Neuron (in vitro differentiated cells): ENCODE measurements around the gene PAMR1.

Source experiments
- H2AFZ ChIP-seq: one replicate; pipeline ENCODE4 v1.6.1; 2013; ENCODE audit warnings: low read depth, mild to moderate bottlenecking, inconsistent platforms, low read length, moderate library complexity
- H3K27me3 ChIP-seq: one replicate; pipeline ENCODE4 v1.6.1; 2013; ENCODE audit warnings: low read length; ENCODE audit not compliant: insufficient read depth
- H3K36me3 ChIP-seq: one replicate; pipeline ENCODE4 v1.6.1; 2013; ENCODE audit warnings: low read length; ENCODE audit not compliant: insufficient read depth
- H3K4me1 ChIP-seq: one replicate; pipeline ENCODE4 v1.6.1; 2013; ENCODE audit warnings: low read length; ENCODE audit not compliant: insufficient read depth
- H3K4me3 ChIP-seq: 2 replicates; pipeline ENCODE4 v1.5.1; 2013; ENCODE audit warnings: mild to moderate bottlenecking, low read length, moderate library complexity
- H3K9me3 ChIP-seq: one replicate; pipeline ENCODE4 v1.6.1; 2013; ENCODE audit warnings: low read length

The PAMR1 gene

DNA sequence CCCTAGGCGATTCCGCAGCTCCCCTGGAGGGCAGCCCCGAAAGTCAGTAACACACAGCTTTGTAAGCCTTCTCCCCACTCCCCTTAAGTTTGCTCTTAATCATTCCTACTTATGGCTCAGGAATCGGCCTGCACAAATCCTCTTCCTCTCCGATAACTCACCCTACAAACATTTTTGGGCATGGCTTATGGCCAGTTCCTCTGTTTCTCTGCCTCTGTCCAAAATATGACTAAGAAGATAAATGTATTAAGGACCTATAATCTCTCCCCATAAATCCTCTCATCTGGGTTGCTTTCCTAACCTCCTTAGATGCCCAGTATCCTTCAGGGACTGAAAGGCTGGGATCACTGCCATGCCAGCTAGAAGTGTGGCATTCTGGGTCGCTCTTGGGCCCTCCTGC lies 41.0 kb downstream of the PAMR1 start:
- Histone ChIP-seq H3K9me3 (no peaks in the 10 kb centered on the region), H2AFZ (no peak overlapping the region), H3K36me3 (no peaks in the 10 kb centered on the region), H3K27me3 (no peaks in the 10 kb centered on the region), H3K4me3 (no peak overlapping the region), H3K4me1 (no peaks in the 10 kb centered on the region)

DNA sequence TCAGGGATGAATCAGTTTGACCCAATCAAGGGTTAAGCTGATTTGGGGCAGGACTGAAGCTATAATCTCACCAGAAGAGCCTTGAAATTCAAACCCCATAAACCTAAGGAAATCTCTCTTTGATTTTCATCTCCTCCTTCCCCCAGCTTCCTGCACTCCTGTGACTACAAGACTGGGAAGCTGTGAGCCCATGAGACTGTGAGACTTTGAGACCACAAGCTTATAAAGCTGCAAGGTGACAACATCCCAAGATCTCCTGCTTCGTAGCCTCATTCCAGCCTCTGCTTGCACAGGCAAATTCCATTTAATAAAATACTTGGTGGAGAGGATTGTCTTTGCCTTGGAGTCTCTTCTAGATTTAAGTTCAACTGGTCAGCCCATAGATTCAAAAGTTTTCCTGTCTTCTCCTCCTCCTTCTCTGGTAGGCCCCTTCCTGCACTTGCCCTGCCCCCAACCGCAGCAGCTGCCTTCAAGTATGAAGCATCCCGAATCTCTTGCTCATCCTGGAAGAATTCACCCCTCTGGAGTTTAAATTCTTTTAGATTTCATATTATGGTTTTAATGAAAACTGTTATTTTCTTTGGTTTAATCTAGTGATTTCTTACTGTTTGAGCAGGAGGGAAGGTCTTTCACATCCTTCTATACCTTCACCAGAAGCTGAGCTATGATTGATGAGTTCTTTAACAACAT lies 42.1 kb downstream of the PAMR1 start:
- no peaks in the 10 kb centered on the region for H3K9me3 ChIP-seq
- H3K27me3 ChIP-seq, result no peaks in the 10 kb centered on the region
- no peak overlapping the region for H2AFZ ChIP-seq
- H3K4me3 ChIP-seq, result no peak overlapping the region
- no peaks in the 10 kb centered on the region for H3K4me1 ChIP-seq
- H3K36me3 ChIP-seq, result no peaks in the 10 kb centered on the region

DNA sequence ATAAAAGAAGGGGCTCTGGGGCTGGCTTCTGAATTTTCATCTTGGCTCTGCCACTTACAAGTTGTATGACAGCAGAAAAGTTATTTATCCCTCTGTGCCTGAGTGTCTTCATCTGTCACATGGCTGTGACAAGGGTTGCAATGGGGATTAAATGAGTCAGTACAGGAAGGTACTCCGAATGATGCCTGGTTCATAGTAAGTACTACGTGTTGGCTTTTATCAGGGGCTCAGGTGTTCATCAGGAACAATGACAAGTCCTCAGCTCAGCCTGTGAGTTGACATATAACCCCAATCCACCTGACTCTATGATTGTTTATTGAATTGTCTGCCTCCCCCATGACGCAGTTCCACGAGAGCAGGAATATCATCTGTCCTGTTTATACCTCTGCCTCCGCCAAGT lies 45.7 kb downstream of the PAMR1 start:
- Histone ChIP-seq H3K9me3 (no peaks in the 10 kb centered on the region), H3K27me3 (peaks cover 4% of the 10 kb centered on the region), H3K36me3 (no peaks in the 10 kb centered on the region), H3K4me3 (no peak overlapping the region), H3K4me1 (no peaks in the 10 kb centered on the region), H2AFZ (no peak overlapping the region)

DNA sequence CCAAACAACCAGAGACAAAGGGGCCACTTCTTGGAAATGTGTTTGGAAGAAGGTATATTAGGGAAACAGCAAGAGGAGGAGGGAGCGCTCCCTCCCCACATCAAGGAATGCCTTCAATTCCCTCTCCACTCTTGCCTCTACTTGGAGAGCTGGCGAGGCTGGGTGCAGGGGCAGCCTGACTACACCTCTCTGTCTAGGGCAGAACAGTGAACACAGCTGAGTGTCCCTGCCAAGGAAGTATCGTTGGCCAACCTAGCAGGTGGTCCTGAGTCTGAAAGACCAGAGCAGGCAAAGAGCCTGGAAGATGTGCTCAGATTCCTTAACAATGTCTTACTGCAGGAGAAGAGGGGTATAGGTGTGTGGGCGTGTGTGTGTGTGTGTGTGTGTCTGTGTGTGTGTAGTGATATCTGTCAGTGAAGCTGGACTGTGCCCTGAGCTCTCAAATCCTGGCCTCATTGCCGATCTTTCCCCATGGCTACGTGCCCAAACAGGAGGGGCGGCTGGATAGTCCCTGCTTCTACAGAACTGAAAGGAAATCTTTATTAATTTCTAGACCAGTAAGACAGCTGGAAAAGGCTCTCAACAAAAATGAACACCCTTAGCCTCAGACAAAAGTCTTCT lies 46.8 kb downstream of the PAMR1 start:
- no peak overlapping the region for H3K4me3 ChIP-seq
- no peak overlapping the region for H2AFZ ChIP-seq
- H3K27me3 ChIP-seq, result peaks cover 4% of the 10 kb centered on the region
- H3K4me1 ChIP-seq, result no peaks in the 10 kb centered on the region
- no peaks in the 10 kb centered on the region for H3K36me3 ChIP-seq
- no peaks in the 10 kb centered on the region for H3K9me3 ChIP-seq

DNA sequence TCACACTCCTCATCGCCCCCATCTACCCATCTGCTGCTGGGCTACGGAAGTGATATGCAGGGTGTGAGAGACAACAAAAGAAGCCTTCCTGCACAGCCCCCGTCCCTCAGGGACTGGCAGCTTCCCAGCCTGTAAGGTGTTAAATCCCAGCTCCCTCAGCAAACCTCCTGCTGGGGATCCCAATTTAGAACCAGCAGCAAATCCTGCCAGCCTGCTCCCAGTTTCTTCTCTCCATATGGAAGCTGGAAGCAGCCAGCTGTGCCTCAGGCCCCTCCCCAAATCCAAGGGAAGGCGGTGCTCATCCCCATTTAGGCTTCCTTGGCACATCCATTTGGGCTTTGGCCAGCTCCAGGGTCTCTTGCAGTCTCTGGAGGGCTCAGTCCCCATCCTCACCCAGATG lies 47.5 kb downstream of the PAMR1 start:
- Histone ChIP-seq H3K4me3 (no peak overlapping the region), H3K9me3 (no peaks in the 10 kb centered on the region), H3K4me1 (no peaks in the 10 kb centered on the region), H3K36me3 (no peaks in the 10 kb centered on the region), H3K27me3 (peaks cover 4% of the 10 kb centered on the region), H2AFZ (peak overlapping the region; percentile 1)

DNA sequence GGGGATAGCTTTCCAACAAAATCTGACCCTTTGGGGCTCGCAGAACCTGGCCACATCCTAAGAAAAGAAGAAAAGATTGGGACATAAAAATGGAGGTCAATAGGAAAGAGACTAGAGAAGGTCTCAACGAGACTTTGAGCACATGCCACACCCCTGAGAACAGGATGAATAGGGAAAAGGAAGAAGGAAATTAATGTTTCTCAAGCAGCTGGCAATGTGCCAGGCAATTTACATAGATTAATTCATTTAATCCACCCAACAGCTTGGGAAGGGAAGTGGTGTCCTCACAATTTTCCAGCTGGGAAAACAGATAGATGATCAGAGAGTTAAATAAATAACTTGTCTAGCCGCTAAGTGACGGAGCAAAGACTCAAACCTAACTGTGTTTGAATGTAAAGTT lies 50.7 kb downstream of the PAMR1 start:
- H3K9me3 ChIP-seq, result no peaks in the 10 kb centered on the region
- H3K4me1 ChIP-seq, result no peaks in the 10 kb centered on the region
- no peak overlapping the region for H2AFZ ChIP-seq
- H3K4me3 ChIP-seq, result no peak overlapping the region
- peaks cover 16% of the 10 kb centered on the region for H3K27me3 ChIP-seq
- no peaks in the 10 kb centered on the region for H3K36me3 ChIP-seq

DNA sequence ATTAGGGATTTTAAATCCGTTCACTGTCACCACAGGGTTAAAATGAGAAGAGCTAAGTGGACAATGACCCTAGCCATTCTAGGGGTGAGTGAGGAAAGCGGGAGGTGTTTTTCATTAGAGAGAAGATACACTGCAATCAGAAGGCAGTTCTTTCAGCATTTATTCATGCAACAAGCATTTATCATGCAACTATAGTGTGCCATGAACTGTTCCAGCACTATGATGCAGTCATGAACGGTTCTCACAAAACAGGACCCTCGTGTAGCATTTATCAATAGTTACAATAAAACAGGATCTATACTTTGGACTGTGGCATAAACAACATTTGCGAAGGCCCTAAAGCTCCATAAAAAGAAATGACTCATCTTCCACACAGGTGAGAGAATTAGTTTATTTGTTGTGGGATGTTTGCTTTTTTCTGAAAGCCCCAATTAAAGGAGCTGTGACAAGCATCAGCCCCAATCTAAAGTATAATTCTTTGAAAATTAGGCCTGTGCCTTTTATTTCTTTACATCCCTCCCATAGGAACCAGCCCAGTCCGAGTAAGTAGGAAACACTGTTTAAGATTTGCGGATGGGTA lies 51.5 kb downstream of the PAMR1 start:
- peaks cover 16% of the 10 kb centered on the region for H3K27me3 ChIP-seq
- no peaks in the 10 kb centered on the region for H3K9me3 ChIP-seq
- H3K4me3 ChIP-seq, result no peak overlapping the region
- no peak overlapping the region for H2AFZ ChIP-seq
- H3K36me3 ChIP-seq, result no peaks in the 10 kb centered on the region
- no peaks in the 10 kb centered on the region for H3K4me1 ChIP-seq

DNA sequence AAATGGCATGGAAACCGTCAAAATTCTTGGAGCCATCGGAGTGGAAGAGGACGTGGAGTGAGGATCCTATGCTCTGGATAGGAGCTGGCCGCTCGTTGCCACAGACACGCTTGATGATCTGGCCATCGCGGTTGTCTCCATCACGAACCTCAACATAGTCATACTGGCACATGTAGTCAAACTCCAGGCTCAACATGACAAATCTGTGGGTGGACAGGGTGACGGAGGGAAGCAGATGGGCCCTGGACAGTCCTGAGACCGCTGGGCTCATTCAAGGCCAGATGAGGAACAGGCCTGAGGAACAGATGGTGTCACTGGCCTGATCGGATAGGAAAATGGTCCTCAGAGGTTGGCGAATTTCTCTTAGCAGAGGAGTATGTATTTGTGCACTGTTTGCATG lies 54.8 kb downstream of the PAMR1 start:
- H2AFZ ChIP-seq, result no peak overlapping the region
- no peak overlapping the region for H3K4me3 ChIP-seq
- H3K4me1 ChIP-seq, result no peaks in the 10 kb centered on the region
- peaks cover 16% of the 10 kb centered on the region for H3K27me3 ChIP-seq
- H3K36me3 ChIP-seq, result no peaks in the 10 kb centered on the region
- H3K9me3 ChIP-seq, result no peaks in the 10 kb centered on the region

DNA sequence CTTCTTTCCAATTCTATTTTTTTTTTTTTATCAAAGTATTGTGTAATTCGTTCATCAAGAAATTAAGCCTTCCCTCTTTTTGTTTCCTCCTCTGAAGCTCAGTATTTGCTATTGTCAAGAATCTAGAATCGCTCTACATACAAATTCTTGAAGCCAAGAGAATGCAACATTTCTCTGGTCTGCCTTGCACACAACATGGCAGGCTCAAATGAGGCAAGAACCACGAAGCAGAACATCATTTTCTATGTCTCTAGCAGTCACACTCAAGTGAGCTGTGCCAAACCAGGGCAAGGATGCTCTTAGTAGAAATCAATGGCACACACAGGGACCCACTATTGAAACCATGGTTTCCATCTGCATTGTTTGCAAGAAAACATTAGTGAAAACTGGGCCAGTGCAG lies 59.4 kb downstream of the PAMR1 start:
- H3K4me1 ChIP-seq, result peaks cover 11% of the 10 kb centered on the region
- H3K4me3 ChIP-seq, result no peak overlapping the region
- H3K36me3 ChIP-seq, result no peaks in the 10 kb centered on the region
- no peak overlapping the region for H2AFZ ChIP-seq
- H3K9me3 ChIP-seq, result no peaks in the 10 kb centered on the region
- peaks cover 3% of the 10 kb centered on the region for H3K27me3 ChIP-seq

DNA sequence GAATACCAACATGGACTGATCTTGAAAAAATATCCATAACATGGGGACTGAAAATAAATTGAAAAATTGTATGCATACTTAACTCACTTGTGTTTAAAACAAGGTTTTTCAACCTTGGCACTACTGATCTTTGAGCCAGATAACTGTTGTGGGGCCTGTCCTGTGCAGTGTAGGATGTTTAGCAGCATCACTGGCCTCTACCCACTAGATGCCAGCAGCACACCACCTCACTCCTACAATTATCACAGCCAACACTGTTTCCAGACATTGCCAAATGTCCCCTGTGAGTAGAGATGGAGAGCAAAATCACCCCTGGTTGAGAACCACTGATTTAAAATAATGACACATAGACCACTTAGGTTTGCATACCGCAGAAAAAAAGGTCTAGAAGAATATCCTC lies 61.1 kb downstream of the PAMR1 start:
- Histone ChIP-seq H3K4me3 (no peak overlapping the region), H3K36me3 (no peaks in the 10 kb centered on the region), H3K4me1 (peaks cover 11% of the 10 kb centered on the region), H2AFZ (no peak overlapping the region), H3K9me3 (no peaks in the 10 kb centered on the region), H3K27me3 (no peaks in the 10 kb centered on the region)

DNA sequence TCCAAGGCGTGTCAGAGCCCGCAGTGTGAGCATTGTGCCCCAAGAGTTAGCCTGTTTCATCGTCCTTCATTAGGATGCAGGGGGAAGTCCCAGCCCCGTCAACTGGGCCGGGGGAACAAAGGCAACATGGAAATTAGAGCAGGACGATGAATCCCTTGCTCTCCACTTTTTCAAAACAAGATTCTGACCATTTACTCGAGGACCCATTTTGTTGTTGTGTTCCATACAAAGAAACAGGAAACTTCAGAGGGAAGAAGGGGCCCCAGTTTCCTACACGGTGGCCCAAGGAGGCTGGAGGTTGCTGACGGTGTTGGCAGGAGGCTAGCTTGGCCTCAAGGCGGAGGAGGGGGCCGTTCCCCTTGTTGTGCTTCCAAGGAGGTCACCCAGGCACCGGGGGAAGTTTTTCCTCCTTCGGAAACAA lies 62.1 kb downstream of the PAMR1 start:
- Histone ChIP-seq H3K36me3 (no peaks in the 10 kb centered on the region), H3K4me3 (no peak overlapping the region), H3K9me3 (no peaks in the 10 kb centered on the region), H3K27me3 (no peaks in the 10 kb centered on the region), H2AFZ (peak overlapping the region; percentile 65), H3K4me1 (peaks cover 11% of the 10 kb centered on the region)

DNA sequence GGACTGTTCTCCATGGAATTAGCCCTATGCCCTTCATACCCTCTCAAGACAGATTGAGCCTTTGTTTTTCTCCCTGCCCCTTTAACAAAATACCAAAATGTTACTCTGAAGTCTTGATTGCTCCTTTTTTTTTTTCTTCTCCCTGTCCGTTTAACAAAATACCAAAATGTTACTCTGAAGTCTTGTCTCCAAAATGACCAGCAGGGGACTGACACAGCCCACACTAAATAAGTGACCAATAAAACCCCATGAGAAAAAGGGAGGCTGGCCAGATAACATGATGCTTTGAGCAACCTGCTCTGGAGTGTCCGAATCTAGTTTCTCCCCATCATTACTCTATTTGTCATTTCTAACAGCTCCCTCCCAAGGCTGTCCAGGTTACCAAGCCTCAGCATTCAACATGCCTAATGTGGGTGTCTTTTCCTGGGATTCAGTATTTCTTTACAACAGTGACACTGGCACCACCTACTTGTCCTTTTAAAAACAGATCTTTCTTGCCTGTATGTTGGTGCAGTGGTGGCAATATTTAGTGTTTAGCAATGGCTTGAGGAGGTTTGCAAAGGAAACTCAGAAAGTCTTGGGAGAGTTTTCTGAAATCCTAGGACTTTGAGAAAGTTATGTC lies 63.4 kb downstream of the PAMR1 start:
- no peaks in the 10 kb centered on the region for H3K27me3 ChIP-seq

DNA sequence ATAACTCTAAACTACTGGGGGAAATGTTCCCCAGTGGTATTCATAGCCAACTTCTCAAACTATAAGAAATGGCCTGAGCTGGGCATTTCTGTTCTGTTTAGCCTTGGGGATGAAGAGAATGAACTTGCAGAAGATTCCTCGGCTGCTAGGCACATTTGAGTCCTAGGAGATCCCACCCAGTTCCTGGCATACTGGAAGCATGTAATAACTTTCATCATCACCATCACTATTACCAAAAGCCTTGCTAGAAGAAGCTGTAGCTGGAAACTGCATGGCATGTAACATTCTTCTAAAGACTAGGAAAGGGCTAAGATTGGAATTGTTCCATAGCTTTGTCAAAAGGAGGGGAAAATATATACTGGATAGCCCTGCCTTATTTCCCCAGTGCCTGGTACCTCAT lies 65.9 kb downstream of the PAMR1 start:
- Histone ChIP-seq H3K4me3 (no peak overlapping the region), H3K27me3 (peaks cover 4% of the 10 kb centered on the region), H3K4me1 (peaks cover 11% of the 10 kb centered on the region), H2AFZ (no peak overlapping the region), H3K9me3 (no peaks in the 10 kb centered on the region), H3K36me3 (no peaks in the 10 kb centered on the region)

More for the DNA sequence above, 63.4 kb downstream of the PAMR1 start:
- Histone ChIP-seq H3K36me3 (no peaks in the 10 kb centered on the region), H2AFZ (no peak overlapping the region), H3K4me1 (peaks cover 11% of the 10 kb centered on the region), H3K4me3 (no peak overlapping the region), H3K9me3 (no peaks in the 10 kb centered on the region)
